Vagina (tissue), 2 donors: ENCODE results near the gene RALGDS.

Source experiments
- CTCF ChIP-seq, 3 experiments: fragments of 450-650 bp in 2 of 3; fragments of 200-600 bp in 1 of 3; sonication (generic) in 1 of 3; IDR thresholded peaks; one replicate each; pipeline ENCODE4 v1.5.1; 2017 to 2019; ENCODE audit warnings: antibody characterized with exemption in 3 of 3, mild to moderate bottlenecking in 2 of 3, moderate library complexity in 2 of 3
- POLR2A ChIP-seq, 2 donors: fragments of 450-650 bp; IDR thresholded peaks; one replicate each; pipeline ENCODE4 v1.6.1; 2017; ENCODE audit warnings: antibody characterized with exemption in 2 of 2, mild to moderate bottlenecking in 2 of 2, moderate library complexity in 2 of 2
- POLR2AphosphoS5 ChIP-seq, 2 donors: sonication (generic); formaldehyde crosslinking; IDR thresholded peaks; one replicate each; pipeline ENCODE4 v1.9.0; 2017; ENCODE audit warnings: antibody characterized with exemption in 2 of 2, mild to moderate bottlenecking in 2 of 2, low read depth in 1 of 2; ENCODE audit not compliant: insufficient read depth in 1 of 2

GRCh38 chr9:133103987-133104505, 17.0 kb downstream of the RALGDS start:
- TF ChIP-seq CTCF (IDR thresholded peaks at IDR 0.05) (no peak), POLR2A (IDR thresholded peaks at IDR 0.05) (no peak), POLR2AphosphoS5 (IDR thresholded peaks at IDR 0.05; ENCODE audit: insufficient read depth in 1 of 2, low read depth in 1 of 2) (no peak)
